Colonic mucosa (tissue), 4 donors: ENCODE results near the gene IL15RA. TPM values are rescaled to one million over a fixed set of nuclear protein-coding genes. Genes with fewer than 3 reads are reported as not detected.

Source experiments
- DNase-seq: peaks from one replicate; pipeline ENCODE4 v3.0.0-alpha.2; 2020
- H3K27ac ChIP-seq: fragments of 200-600 bp; one replicate; pipeline ENCODE4 v1.8.0; 2021
- H3K27me3 ChIP-seq: fragments of 200-600 bp; one replicate; pipeline ENCODE4 v1.8.0; 2021
- H3K36me3 ChIP-seq: fragments of 200-600 bp; one replicate; pipeline ENCODE4 v1.8.0; 2021
- H3K4me1 ChIP-seq: fragments of 200-600 bp; one replicate; pipeline ENCODE4 v1.8.0; 2021; ENCODE audit warnings: mild to moderate bottlenecking
- H3K4me3 ChIP-seq: fragments of 200-600 bp; one replicate; pipeline ENCODE4 v1.8.0; 2021
- H3K9ac ChIP-seq, 2 donors: one replicate each; pipeline ENCODE4 v1.7.0; 2013; ENCODE audit warnings: control low read depth in 2 of 2, low read depth in 2 of 2, low read length in 2 of 2
- H3K9me3 ChIP-seq: fragments of 200-600 bp; one replicate; pipeline ENCODE4 v1.8.0; 2021
- CTCF ChIP-seq: fragments of 200-600 bp; IDR thresholded peaks from one replicate; pipeline ENCODE4 v1.8.0; 2022; ENCODE audit warnings: antibody characterized with exemption, mild to moderate bottlenecking
- intact Hi-C: fragments of 100-400 bp; cut with DNase I; formaldehyde crosslinking; loops from one replicate; pipeline ENCODE4 v1.14.1; 2022
- total RNA-seq, 2 donors: library from RNA; stranded (reverse); fragmentation: NEBNext Ultra II Directional in 1 of 2; extraction: Animal tissue kit (Norgen Biotek cat#: 25700) in 1 of 2; gene quantifications; one replicate each; pipeline ENCODE4 v1.2.1, GENCODE V29; 2021
- donor health status: healthy.
- donor health status: DM: no; HTN: no; CAD: no.
- donor health status: DM: no; HTN: no; CAD: no.

Gene IL15RA
- total RNA-seq, 2 donors from 2014 or later = 11.5 to 16.0 TPM

- no peaks in the 10 kb centered on the region for H3K27me3 ChIP-seq
- H3K9me3 ChIP-seq = no peaks in the 10 kb centered on the region
- H3K4me3 ChIP-seq = no peak overlapping the region
- no peak overlapping the region for H3K27ac ChIP-seq
- peak; percentile 3 for DNase-seq
- H3K9ac ChIP-seq = no peak overlapping the region
- intact Hi-C loops = loop anchor here (5.0 kb wide), 1 partner anchor 42 kb away; no protein-coding TSS in a partner anchor
- TF ChIP-seq CTCF = no peak
- no peaks in the 10 kb centered on the region for H3K4me1 ChIP-seq
- no peaks in the 10 kb centered on the region for H3K36me3 ChIP-seq
Measured at GRCh38 chr10:6009961-6010360, 32.6 kb upstream of the IL15RA start.

GRCh38 chr10:6009150-6009549 is 31.8 kb upstream of the IL15RA start:
- Histone ChIP-seq H3K27me3 (no peaks in the 10 kb centered on the region), H3K4me1 (no peaks in the 10 kb centered on the region), H3K36me3 (no peaks in the 10 kb centered on the region), H3K9ac (no peak overlapping the region), H3K27ac (no peak overlapping the region), H3K4me3 (no peak overlapping the region), H3K9me3 (no peaks in the 10 kb centered on the region)
- TF ChIP-seq CTCF = no peak
- intact Hi-C loops = no loop called here
- no peak for DNase-seq

GRCh38 chr10:6008497-6009142 is 31.3 kb upstream of the IL15RA start:
- Histone ChIP-seq H3K36me3 (no peaks in the 10 kb centered on the region), H3K4me3 (no peak overlapping the region), H3K9me3 (no peaks in the 10 kb centered on the region), H3K4me1 (no peaks in the 10 kb centered on the region), H3K27me3 (no peaks in the 10 kb centered on the region), H3K9ac (no peak overlapping the region), H3K27ac (no peak overlapping the region)
- TF ChIP-seq CTCF = no peak
- peak; percentile 7 for DNase-seq
- intact Hi-C loops = no loop called here

- no peak overlapping the region for H3K9ac ChIP-seq
- H3K9me3 ChIP-seq = no peaks in the 10 kb centered on the region
- no peak overlapping the region for H3K27ac ChIP-seq
- no peak for TF ChIP-seq CTCF
- no peaks in the 10 kb centered on the region for H3K27me3 ChIP-seq
- H3K36me3 ChIP-seq = no peaks in the 10 kb centered on the region
- H3K4me1 ChIP-seq = no peaks in the 10 kb centered on the region
- no peak overlapping the region for H3K4me3 ChIP-seq
- intact Hi-C loops = no loop called here
- DNase-seq = no peak
Measured at GRCh38 chr10:6006991-6007390, 29.6 kb upstream of the IL15RA start.

- Histone ChIP-seq H3K36me3 (no peaks in the 10 kb centered on the region), H3K27me3 (no peaks in the 10 kb centered on the region), H3K27ac (no peak overlapping the region), H3K9ac (no peak overlapping the region), H3K4me1 (no peaks in the 10 kb centered on the region), H3K4me3 (no peak overlapping the region), H3K9me3 (no peaks in the 10 kb centered on the region)
- no peak for TF ChIP-seq CTCF
- intact Hi-C loops = no loop called here
- no peak for DNase-seq
Measured at GRCh38 chr10:6006546-6006945, 29.2 kb upstream of the IL15RA start.
